AG04450 (cell line): ENCODE results near the gene HOXC10. TPM values are rescaled to one million over a fixed set of nuclear protein-coding genes. Genes with fewer than 3 reads are reported as not detected.

ENCODE experiments used
- CTCF ChIA-PET: fragments of 300-600, 350-600 bp; formaldehyde crosslinking; extraction: SDS; loops from one replicate; lab custom pipeline; 2022; ENCODE audit warnings: antibody characterized with exemption, inconsistent platforms; lab: Charles Lee
- POLR2A ChIA-PET: fragments of 350-600 bp; formaldehyde crosslinking; extraction: SDS; loops from one replicate; lab custom pipeline; 2021; ENCODE audit warnings: antibody characterized with exemption, inconsistent platforms; lab: Yijun Ruan, JAX
- DNase-seq: peaks from one replicate; pipeline ENCODE4 v3.0.0-alpha.2; 2011; ENCODE audit warnings: low read depth, low spot score
- H3K27ac ChIP-seq: one replicate; pipeline ENCODE4 v1.5.1; 2012; ENCODE audit warnings: low read depth, low read length, control low read depth
- H3K27me3 ChIP-seq: one replicate; pipeline ENCODE4 v1.6.0; 2012; ENCODE audit warnings: low read length; ENCODE audit not compliant: control insufficient read depth, insufficient read depth
- H3K4me3 ChIP-seq: 2 replicates; pipeline ENCODE4 v1.5.1; 2011; ENCODE audit warnings: mild to moderate bottlenecking, low read depth, low read length, control low read depth
- H3K9me3 ChIP-seq: 2 replicates; pipeline ENCODE4 v1.5.1; 2012; ENCODE audit warnings: low read length; ENCODE audit not compliant: control insufficient read depth, insufficient read depth
- CTCF ChIP-seq: IDR thresholded peaks from 2 replicates; pipeline ENCODE4 v1.5.1; 2011; ENCODE audit warnings: low read depth, low read length, control low read depth, inconsistent platforms
- polyA plus RNA-seq: library from polyadenylated mRNA; depleted of rRNA; stranded (reverse); fragments of >200 nt; gene quantifications from 2 replicates; pipeline ENCODE4 v1.2.3, GENCODE V29; 2011

The HOXC10 gene
- polyA plus RNA-seq, 1 experiment, result not detected

DNA sequence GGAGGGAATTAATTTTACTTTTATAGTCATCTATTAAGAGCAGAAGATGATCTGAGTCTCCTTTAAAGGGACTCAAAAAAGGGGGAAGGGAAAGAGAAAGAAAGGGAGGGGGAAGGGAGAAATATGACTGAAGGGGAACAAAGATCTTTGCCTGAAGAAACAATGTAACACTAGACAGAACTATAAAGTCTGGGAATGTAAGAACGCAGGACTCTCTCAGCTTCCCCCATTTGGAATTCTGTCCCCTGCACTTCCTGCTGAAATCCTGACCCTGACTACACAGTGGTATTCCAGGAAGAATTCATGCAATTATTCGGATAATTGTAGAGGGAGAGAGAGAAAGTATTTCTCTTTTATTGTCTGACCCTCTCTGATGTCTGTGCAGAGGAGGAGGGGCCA lies 20.6 kb upstream of the HOXC10 start:
- H3K27me3 ChIP-seq, result peaks cover 99% of the 10 kb centered on the region
- POLR2A ChIA-PET, result no interaction called here
- peaks cover 3% of the 10 kb centered on the region; the same call in 1 of the 2 replicates for H3K9me3 ChIP-seq
- H3K4me3 ChIP-seq, result no peak overlapping the region
- CTCF ChIA-PET, result interaction anchor here (0.6 kb wide), 1 partner anchor 227 kb away, joined by 3 read pairs; no protein-coding TSS in a partner anchor
- H3K27ac ChIP-seq, result no peak overlapping the region
- no peak for TF ChIP-seq CTCF
- DNase-seq, result no peak

GRCh38 chr12:53965281-53966084 lies 19.5 kb upstream of the HOXC10 start:
- no peak for DNase-seq
- TF ChIP-seq CTCF, result no peak
- Histone ChIP-seq H3K27me3 (peaks cover 99% of the 10 kb centered on the region), H3K27ac (no peak overlapping the region), H3K9me3 (peaks cover 3% of the 10 kb centered on the region; the same call in 1 of the 2 replicates), H3K4me3 (no peak overlapping the region)
- POLR2A ChIA-PET, result no interaction called here
- CTCF ChIA-PET, result interaction anchor here (1.5 kb wide), 1 partner anchor 242 kb away, joined by 4 read pairs; no protein-coding TSS in a partner anchor

GRCh38 chr12:53966085-53966384 lies 18.9 kb upstream of the HOXC10 start:
- ChIA-PET POLR2A (no interaction called here), CTCF (interaction anchor here (1.5 kb wide), 1 partner anchor 242 kb away, joined by 4 read pairs; no protein-coding TSS in a partner anchor)
- peaks cover 98% of the 10 kb centered on the region for H3K27me3 ChIP-seq
- H3K9me3 ChIP-seq, result peaks cover 3% of the 10 kb centered on the region; the same call in 1 of the 2 replicates
- no peak overlapping the region for H3K27ac ChIP-seq
- no peak for TF ChIP-seq CTCF
- H3K4me3 ChIP-seq, result no peak overlapping the region
- no peak for DNase-seq

DNA sequence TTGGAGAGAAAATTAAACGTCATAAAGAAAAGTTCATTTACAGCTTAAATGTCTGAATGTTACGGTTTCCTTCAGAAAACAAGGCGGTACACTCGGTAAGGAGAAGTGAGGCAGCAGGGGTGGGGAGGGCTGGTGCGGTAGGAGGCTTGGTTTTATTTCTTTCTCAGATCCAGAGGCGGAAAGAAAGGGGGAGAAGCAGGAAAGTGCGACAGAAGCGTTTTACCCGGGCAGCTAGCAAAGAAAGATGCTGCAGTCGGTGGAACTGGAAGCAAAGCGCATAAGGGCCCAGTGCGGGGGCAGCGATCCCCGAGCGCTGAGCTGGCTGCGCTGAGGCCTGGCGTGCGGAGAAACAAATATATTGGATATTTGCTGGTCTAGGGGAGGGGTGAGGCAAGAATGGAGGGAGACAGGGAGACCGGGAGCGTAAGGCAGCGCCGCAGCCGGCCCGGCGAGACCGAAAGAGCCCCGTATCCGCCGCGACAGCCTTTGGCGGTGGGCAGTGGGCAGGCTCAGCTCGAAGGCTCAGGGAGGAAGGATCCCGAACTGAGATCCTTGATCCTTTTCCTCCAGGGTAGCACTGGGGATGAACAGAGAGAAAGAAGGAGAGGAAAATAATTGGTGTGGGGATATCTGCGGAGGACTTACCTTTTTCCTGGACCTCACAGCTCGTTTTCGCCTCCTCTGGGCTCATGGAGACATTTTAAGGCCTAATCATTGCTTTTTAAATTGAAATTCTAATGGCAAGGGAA lies 18.4 kb upstream of the HOXC10 start:
- Histone ChIP-seq H3K9me3 (peaks cover 3% of the 10 kb centered on the region; the same call in 1 of the 2 replicates), H3K27ac (no peak overlapping the region), H3K4me3 (no peak overlapping the region), H3K27me3 (peaks cover 97% of the 10 kb centered on the region)
- CTCF ChIA-PET, result interaction anchor here (1.5 kb wide), 1 partner anchor 241 kb away, joined by 4 read pairs; no protein-coding TSS in a partner anchor
- TF ChIP-seq CTCF, result no peak
- no peak for DNase-seq
- POLR2A ChIA-PET, result no interaction called here
